HCEC 1CT (cell line): Measurements from ENCODE around the gene SNX20.

Experiments used
- DNase-seq: peaks from one replicate; pipeline ENCODE4 v3.0.0-alpha.2; 2017

SNX20 gene, protein sequence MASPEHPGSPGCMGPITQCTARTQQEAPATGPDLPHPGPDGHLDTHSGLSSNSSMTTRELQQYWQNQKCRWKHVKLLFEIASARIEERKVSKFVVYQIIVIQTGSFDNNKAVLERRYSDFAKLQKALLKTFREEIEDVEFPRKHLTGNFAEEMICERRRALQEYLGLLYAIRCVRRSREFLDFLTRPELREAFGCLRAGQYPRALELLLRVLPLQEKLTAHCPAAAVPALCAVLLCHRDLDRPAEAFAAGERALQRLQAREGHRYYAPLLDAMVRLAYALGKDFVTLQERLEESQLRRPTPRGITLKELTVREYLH

DNA sequence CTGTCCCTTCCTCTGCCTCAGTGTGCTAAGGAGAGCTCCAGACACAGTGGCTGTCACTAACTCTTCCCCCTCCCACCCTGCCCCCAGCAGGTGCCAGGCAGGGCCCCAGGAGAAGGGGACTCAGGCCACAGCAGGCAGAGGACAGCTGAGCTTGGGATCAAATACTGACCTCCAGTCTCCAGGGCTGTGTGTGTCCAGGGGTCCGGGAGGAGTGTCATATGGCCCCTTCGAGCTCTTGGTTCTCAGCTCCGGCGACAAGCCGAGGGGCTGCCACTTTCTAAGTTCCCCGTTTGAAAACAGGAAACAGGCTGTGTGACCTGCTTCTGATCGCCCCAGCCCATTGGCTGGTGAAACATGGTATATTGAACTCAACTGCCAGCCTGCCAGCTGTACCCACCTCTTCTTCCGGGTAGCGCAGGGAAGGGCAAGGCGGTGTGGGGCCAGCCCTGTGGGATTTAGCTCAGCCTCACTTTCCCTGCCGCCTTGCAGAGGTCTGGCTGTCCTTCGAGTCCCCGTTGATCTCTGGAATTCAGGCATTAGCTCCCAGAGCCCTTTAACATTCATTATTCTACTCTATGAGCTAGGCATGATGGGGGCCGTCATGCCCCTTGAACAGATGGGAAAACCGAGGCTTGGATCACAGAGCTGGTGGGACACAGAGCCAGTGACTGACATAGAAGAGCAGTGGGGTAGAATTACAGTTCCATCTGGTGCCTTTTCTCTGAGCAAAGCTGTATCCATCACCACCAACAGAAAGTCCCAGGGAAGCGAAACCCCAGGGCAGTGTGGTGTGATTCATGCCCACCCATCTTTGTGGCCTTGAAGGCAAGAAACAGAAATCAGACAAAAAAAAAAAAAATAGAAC, at the start of gene SNX20:
SNX20 (minus strand) TSS at position 292 of the 865 bp plus-strand sequence. CDS start 3,786 bp downstream, outside the sequence.
- no peak for DNase-seq

DNA sequence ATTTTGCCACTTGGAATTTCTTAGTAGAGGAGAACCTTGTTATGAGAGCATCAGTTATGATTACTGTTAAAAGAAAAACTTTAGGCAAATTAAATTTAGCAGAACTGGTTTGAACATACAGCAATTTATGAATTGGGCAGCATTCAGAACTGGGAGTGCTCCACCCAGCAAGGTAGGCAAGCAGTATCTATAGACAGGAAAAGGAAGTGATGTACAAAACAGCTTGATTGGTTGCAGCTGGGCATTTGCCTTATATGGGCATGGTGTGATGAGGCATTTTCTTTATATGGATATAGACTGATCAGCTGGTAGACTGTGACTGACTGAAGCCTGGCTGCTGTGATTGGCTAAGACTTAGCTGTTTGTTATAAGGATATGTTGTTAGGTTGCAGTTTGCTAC, 43.2 kb upstream of the SNX20 start:
- no peak for DNase-seq

DNA sequence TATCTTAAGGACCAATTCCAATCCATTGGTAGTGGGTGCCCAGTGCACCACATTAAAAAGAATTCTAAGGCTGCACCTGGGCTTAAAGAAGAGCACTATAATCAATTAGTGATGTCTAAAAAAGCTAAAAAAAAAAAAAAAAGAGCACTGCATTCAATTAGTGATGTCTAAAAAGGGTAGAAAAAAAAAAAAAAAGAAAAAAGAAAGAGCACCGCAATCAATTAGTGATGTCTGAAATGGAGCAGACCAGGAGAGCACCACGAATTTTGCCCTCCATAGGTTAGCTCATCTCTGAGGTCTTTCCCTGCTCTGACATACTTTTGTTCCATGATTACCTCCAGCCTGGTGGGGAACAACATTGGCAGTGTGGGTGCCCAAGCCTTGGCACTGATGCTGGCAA, 41.8 kb upstream of the SNX20 start:
- no peak for DNase-seq

DNA sequence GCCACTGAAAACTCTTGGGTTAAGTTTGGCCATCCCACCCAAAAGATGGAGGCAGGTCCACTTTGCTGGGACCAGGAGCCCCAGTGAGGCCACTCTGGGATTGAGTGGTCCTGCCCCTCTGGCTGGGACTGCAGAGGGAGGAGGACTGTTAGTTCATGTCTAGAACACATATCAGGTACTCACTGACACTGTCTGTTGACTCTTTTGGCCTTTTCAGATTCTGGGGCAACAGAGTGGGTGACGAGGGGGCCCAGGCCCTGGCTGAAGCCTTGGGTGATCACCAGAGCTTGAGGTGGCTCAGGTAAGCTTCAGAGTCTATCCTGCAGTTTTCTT, 41.3 kb upstream of the SNX20 start:
- no peak for DNase-seq

DNA sequence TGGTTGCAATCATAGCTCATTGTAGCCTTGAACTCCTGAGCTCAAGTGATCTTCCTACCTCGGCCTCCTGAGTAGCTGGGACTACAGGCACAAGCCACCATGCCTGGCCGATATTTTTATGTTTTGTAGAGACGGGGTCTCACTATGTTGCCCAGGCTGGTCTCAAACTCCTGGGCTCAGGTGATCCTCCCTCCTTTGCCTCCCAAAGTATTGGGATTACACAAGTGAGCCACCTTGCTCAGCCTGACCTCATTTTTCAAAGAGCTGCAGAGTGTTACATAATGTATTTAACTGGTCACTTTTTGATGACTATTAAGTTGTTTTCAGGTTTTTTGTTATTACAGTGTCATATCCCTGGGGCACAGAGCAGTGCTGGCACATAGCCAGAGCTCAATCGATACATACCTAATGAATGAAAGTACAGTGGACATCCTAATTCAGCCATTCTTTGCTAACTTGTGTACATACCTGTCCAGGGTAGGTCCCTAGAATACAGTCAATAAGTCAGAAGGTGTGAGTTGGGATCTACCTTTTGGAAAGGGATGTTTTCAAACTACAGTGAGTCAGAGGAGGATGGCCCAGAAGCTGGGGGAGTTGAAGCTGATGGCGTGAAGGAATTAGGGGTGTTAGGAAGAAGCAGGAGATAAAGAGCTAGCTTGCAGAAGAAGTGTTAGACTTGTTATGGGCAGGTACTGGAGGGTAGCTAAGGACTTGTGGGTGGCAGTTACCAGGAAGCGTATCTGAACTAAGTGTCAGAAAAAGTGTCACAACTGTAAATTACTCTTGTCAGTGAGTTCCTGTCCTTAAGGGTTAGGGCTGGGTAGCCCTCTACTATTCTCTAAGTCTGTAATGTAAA, 40.7 kb upstream of the SNX20 start:
- no peak for DNase-seq

DNA sequence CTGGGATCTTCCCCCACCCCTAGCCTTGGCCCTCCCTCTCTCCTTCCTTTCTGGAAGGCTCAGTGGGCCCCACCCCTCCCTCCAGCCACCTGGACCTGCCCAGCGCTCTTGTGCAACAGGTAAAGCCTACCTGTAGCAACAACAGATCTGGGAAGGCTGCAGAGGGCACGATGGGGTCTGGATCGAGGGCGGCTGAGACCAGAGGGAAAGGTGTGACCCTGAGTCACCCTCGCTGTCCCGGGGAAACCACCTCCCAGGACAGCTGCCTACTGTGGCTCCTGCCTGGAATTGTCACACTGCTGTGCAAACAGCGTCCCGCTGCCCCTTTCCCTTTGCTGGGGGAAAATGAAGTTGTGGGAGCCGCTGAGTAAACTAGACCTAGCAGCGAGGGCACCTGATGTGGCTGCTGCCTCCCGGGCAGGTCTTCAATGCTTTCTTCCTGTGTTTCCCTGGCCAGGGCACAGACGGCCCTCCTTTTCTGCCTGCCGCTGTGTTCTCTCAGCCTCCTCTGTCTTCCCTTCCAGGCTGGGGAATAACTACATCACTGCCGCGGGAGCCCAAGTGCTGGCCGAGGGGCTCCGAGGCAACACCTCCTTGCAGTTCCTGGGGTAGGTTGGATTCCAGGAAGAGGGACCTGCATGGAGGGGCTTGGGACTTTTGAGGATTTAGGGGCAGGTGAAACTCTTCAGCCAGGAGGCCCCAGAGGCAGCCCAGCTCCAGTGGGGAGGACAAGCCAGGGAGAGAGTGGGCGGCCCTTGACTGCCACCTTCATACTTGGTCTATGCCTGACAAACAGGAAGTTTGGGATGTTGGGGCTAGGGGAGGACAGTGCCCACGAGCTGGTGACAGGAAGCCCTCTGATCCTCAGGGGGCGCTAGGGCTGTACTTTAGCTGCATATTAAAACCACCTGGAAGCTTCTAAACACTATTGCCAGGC, 38.6 kb upstream of the SNX20 start:
- no peak for DNase-seq

DNA sequence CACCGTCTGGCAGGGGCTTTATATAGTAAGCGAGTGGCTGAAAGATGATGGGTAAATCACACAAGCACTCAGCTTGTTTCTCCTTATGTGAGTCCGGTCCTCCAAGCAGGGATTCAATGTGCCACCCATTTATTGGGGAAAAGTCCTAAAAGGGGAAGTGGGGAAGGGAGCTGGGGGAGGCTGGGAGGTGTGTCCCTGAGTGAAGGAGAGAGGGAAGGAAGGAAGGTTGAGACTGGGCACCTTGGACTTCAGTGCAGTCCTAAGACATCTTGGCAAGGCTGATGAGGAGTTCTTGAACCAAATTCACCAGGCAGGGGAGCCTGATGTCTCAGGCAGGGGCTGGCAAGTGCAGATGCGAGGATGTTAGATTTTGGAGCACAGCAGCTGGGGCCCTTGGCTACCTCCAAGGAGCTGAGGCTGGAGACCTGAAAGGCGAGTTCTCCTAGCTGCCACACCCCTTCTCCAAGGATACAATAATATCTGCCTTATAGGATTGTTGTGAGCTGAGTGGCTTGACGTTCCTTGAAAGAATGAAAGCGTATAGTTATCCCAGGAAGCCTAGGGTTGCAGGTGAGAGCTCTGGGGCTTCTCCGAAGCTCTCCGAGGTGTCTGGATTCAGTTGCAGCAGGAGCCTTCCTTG, 37.8 kb upstream of the SNX20 start:
- no peak for DNase-seq

DNA sequence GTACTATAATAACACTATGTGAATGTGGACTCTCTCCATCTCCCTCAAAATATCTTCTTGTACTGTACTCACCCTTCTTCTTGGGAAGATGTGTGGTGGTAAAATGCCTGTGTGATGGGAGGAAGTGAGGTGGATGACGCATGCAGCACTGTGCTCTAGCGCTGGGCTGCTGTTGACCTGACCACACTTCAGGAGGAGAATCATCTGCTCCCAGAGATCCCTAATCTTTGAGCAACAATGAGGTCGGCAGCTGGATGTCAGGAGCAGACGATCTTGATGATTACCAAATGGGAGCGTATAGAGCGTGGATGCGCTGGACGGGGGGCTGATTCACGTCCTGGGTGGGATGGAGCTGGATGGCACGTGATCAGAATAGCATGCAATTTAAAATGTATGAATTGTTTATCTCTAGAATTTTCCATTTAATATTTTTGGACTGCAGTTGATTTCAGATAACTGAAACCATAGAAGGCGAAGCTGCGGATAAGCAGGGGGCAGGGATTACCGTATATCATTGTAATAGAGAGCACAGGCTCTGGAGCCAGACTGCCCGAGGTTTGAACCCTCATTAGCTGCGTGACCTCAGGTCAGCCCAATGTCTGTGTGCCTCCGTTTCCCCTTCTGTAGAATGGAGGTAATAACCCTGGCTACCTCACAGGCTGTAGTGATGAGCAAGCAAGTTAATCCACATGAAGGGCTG, 37.1 kb upstream of the SNX20 start:
- peak; percentile 22 for DNase-seq

DNA sequence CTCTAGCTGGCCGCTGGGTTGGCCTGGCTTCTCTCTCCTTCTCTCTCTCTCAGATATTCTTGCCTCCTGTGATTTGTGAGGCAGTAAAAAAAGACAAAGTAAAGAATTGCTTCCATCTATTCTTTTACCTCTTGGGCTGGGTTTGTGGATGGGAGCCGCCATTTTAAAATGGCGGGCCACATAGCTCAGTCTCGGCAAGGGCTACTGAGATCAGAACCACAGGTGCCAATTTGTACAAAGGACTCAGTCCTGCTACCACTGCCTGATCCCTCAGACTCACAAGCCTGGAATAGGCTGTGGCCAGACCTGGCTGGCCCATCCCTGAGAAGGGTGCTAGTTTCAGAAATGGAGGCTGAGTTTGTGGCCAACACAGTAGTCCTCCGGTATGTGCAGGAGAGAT, 36.4 kb upstream of the SNX20 start:
- no peak for DNase-seq

DNA sequence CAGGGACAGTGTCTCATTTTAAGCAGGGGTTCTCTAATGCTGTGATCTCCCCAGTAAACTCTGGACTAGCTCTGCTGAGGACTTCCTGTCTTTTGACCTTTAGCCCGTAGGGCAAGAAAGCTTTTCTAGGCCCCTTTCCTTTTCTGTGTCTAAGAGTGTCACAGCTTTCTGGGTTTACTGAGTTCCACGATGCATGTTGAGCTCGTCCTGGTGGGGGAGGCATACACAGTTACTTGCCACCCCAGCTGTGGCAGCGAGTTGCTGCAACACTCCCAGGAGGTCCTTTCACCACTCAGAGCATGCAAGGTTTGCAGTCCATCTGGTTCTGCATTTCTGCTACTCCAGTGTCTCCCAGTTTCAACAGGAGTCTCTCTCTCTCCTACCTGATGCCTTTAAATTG, 36.0 kb upstream of the SNX20 start:
- DNase-seq = no peak

DNA sequence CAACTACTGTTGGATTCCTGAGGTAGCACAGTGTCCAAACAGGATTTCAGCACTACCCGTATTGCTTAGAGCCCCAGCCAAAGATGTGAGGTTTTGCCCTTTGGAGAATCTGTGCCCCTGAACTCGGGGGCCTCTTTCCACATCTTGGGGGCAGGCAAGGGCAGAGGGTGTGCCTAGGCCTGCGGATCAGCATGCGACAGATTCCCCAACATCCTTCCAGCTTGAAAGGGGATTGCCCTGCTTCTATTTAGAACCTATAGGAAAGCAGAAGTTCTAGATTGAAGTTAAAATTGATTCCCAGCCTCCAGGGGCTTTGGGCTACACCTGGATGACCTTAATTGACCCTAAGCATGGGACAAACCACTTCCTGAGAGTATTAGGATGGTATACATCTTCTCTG, 31.8 kb upstream of the SNX20 start:
- DNase-seq = no peak

DNA sequence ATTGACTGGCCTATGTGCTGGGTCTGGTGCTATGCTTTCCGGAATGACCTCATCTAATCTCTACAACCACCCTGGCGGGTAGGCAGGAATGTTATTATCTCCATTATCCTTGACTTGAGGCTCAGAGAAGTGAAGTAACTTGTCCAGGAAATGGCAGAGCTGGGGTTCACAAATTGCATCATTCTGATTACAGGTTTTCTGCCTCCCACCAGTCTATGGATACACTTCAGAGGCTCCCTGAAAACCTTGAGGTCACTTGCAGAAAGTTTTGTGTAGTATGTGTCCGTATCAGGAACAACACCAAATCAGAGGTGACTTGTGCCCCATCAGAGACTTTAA, 31.4 kb upstream of the SNX20 start:
- DNase-seq = no peak

DNA sequence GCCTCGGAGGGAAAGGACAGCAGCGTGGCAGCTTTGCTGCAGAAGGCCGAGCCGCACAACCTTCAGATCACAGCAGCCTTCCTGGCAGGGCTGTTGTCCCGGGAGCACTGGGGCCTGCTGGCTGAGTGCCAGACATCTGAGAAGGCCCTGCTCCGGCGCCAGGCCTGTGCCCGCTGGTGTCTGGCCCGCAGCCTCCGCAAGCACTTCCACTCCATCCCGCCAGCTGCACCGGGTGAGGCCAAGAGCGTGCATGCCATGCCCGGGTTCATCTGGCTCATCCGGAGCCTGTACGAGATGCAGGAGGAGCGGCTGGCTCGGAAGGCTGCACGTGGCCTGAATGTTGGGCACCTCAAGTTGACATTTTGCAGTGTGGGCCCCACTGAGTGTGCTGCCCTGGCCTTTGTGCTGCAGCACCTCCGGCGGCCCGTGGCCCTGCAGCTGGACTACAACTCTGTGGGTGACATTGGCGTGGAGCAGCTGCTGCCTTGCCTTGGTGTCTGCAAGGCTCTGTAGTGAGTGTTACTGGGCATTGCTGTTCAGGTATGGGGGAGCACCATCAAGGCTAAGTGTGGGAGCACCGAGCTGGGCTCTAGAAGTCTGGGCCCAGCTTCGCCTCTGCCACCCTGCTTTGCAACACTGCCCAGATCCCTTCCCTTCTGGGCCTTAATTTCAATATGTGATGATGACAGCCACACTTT, 30.9 kb upstream of the SNX20 start:
- no peak for DNase-seq

DNA sequence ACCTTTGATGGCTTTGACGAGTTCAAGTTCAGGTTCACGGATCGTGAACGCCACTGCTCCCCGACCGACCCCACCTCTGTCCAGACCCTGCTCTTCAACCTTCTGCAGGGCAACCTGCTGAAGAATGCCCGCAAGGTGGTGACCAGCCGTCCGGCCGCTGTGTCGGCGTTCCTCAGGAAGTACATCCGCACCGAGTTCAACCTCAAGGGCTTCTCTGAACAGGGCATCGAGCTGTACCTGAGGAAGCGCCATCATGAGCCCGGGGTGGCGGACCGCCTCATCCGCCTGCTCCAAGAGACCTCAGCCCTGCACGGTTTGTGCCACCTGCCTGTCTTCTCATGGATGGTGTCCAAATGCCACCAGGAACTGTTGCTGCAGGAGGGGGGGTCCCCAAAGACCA, 29.9 kb upstream of the SNX20 start:
- no peak for DNase-seq

DNA sequence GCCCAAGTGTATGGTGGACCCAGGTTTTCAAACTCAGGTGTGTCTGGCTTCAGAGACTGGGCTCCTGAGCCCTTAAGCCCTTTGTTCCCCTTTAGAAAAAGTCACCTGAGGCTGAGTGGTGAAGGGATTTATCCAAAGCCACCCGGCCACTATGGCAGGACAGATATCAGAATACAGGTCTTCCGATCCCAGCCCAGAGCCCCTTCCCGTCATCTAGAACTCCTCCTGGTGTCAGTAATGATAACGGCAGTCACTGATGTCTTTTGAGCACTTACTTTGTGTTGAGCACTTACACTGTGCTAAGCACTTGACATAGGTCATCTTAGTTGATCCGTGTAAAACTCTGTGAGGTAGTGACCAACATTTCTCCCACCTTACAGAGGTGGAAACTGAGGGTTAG, 28.9 kb upstream of the SNX20 start:
- DNase-seq = no peak

DNA sequence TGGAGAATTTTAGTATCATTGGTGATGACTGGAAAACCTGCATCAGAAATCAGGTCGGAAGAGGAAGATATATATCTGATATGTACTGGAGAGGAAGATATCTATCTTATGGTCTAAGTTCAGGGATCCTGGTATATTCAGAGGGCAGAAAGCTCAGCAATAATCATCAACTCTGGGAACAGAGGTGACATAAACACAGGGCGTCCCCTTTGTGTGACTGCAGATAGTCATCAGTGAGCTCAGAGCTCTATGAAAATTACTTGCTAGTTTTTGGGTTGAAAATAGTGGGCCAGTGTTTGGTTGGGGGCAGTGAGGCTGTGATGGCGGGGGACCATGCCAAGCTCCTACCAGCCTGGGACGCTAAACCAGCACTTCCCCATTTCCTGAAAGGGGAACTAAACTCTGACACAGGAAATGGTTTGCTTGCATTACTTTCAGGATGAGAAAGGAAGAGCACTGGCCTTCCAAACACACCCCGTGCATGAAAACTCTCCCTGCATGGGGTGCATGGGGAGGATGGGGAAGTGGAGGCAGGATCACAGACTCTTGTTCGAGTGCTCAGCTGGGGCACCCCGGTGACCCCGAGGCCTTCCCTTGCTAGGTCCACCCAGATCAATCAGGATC, 28.1 kb upstream of the SNX20 start:
- no peak for DNase-seq

DNA sequence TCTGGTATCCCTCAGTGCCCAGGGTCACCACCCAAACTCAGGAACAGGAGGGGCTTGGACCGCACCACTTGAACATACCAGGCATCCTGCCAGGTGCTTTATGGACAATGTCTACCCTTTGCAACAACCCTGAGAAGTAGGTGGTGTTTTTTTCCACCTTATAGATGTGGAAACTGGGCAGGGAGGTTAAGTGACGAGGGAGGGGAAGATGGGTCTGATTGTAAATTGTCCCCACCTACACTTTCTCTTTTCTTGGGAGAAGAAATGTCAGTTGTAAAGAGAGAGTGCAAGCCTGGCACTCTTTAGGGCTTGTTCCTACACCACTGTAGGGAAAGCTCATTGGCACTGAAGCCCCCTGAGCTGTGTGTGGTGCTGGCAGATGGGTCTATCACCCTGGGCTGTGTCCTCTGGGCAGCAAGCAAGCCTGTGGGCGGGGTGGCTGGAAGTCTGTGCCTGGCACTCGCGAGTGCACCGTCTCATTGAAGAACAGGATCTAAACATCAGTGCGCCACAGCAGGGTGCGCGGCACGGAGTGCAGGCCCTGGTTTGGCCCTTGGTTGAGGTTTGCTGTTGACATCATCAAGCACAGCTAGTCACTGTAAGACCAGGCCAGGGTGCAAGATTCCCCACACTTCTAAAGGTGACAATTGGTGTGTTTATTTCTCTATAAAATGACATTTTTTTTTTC, 27.4 kb upstream of the SNX20 start:
- no peak for DNase-seq

DNA sequence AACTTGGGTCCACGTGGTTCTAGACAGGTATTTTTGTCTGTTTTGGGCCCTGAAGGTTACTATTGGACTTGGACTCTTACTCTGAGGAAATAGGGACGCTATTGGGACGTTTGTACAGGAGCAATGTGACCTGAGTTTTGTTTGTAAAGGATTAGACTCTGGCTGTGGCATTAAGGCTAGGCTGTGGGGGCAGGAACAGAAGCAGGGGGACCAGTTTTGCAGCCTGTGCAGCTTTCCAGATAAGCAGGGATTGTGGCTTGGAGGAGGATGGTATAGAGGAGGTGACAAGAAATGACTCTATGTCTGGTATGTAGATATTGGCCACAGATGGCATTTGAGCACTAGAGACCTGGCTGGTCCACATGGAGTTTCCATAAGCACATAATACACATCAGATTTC, 25.1 kb upstream of the SNX20 start:
- DNase-seq = no peak

DNA sequence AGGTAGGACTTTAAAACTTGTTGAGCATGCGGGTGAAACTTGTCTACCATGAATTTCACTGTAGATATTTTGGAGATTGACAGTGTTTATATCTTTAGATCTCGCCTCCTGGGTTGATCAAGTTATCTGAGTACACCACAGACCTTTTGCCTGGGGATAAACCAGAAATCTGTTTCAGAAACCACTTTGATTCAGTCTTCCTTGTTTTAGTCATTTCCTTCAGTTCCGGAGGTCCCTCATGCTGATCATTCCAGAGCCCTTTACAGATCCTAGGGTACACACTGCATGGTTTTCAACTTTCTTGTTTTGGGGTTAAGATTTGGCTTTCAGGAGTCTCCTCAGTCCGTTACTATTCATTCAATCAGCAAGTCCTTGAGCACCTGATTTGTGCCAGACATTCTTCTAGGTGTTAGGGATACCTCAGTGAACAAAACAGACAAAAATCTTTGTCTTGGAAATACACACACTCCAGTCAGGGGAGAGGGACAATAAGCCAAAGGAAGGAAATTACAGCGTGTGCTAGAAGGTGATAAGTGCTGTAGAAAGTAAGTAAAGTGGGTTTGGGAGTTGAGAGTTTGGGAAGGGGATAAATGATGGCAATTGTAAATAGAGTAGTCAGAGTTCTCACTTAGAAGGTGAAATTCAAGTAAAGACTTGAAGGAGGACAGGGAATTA, 24.5 kb upstream of the SNX20 start:
- DNase-seq = no peak
